ENCODE measurements around the gene SLC12A4. TPM values are rescaled to one million over a fixed set of nuclear protein-coding genes. Genes with fewer than 3 reads are reported as not detected.

SLC12A4 gene
- polyA plus RNA-seq, 1 donor (not counting 4 experiments of a cell fraction or from before 2014, with no cell fraction given), result 59.3 TPM

GRCh38 chr16:67935402-67936123, 32.9 kb downstream of the SLC12A4 start:
- Histone ChIP-seq H3K9ac (ENCODE audit: control insufficient read depth, extremely low read depth, insufficient read depth, low read length) (peak overlapping the region; percentile 92), H3K36me3 (ENCODE audit: control insufficient read depth in 2 of 2, extremely low read depth in 1 of 2, insufficient read depth in 2 of 2, low read length in 2 of 2) (peaks cover 7 to 18% of the 10 kb centered on the region in 2 experiments), H3K27me3 (ENCODE audit: control insufficient read depth, extremely low read depth, insufficient read depth, low read length) (no peaks in the 10 kb centered on the region), H3K9me1 (ENCODE audit: control insufficient read depth, extremely low read depth, insufficient read depth, low read length) (no peaks in the 10 kb centered on the region), H3K4me1 (ENCODE audit: control insufficient read depth, extremely low read depth, insufficient read depth, low read length) (peaks cover 27% of the 10 kb centered on the region), H3K4me3 (ENCODE audit: control insufficient read depth in 2 of 3, extremely low read depth in 1 of 3, insufficient read depth in 2 of 3, low read depth in 1 of 3, low read length in 3 of 3) (peak overlapping the region; percentile 89 to 95 (median 91)), H3K4me2 (ENCODE audit: control insufficient read depth, extremely low read depth, insufficient read depth, low read depth, low read length) (peak overlapping the region; percentile 63), H3K9me3 (ENCODE audit: control insufficient read depth, low read depth, low read length) (no peaks in the 10 kb centered on the region), H3K79me2 (ENCODE audit: control insufficient read depth, insufficient read depth, low read length) (peaks cover 10% of the 10 kb centered on the region), H2AFZ (ENCODE audit: control insufficient read depth, low read length) (peak overlapping the region; percentile 82), H3K27ac (ENCODE audit: control insufficient read depth, insufficient read depth, low read length) (peak overlapping the region; percentile 81), H4K20me1 (ENCODE audit: control insufficient read depth, extremely low read depth, insufficient read depth, low read length) (no peaks in the 10 kb centered on the region)
- dilution Hi-C loops (cut with MboI; ENCODE audit: extremely low pct_ligation_motif_present, low sequenced_read_pairs), result no loop called here
- FAIRE-seq (peak; percentile 83), DNase-seq (ENCODE audit: low read depth, low spot score) (peak; percentile 93)
- no peak for TF ChIP-seq EZH2 (IDR thresholded peaks at IDR 0.05; ENCODE audit: low read length)

GRCh38 chr16:67935101-67935401, 33.4 kb downstream of the SLC12A4 start:
- Histone ChIP-seq H3K4me2 (ENCODE audit: control insufficient read depth, extremely low read depth, insufficient read depth, low read depth, low read length) (peak overlapping the region; percentile 63), H3K4me1 (ENCODE audit: control insufficient read depth, extremely low read depth, insufficient read depth, low read length) (peaks cover 27% of the 10 kb centered on the region), H3K4me3 (ENCODE audit: control insufficient read depth in 2 of 3, extremely low read depth in 1 of 3, insufficient read depth in 2 of 3, low read depth in 1 of 3, low read length in 3 of 3) (peak overlapping the region; percentile 89 to 95 (median 91)), H4K20me1 (ENCODE audit: control insufficient read depth, extremely low read depth, insufficient read depth, low read length) (no peaks in the 10 kb centered on the region), H3K36me3 (ENCODE audit: control insufficient read depth in 2 of 2, extremely low read depth in 1 of 2, insufficient read depth in 2 of 2, low read length in 2 of 2) (peaks cover 7 to 15% of the 10 kb centered on the region in 2 experiments), H3K79me2 (ENCODE audit: control insufficient read depth, insufficient read depth, low read length) (peaks cover 7% of the 10 kb centered on the region), H2AFZ (ENCODE audit: control insufficient read depth, low read length) (peak overlapping the region; percentile 82), H3K9ac (ENCODE audit: control insufficient read depth, extremely low read depth, insufficient read depth, low read length) (peak overlapping the region; percentile 92), H3K9me1 (ENCODE audit: control insufficient read depth, extremely low read depth, insufficient read depth, low read length) (no peaks in the 10 kb centered on the region), H3K27me3 (ENCODE audit: control insufficient read depth, extremely low read depth, insufficient read depth, low read length) (no peaks in the 10 kb centered on the region), H3K27ac (ENCODE audit: control insufficient read depth, insufficient read depth, low read length) (peak overlapping the region; percentile 60), H3K9me3 (ENCODE audit: control insufficient read depth, low read depth, low read length) (no peaks in the 10 kb centered on the region)
- TF ChIP-seq, protein P1, sequence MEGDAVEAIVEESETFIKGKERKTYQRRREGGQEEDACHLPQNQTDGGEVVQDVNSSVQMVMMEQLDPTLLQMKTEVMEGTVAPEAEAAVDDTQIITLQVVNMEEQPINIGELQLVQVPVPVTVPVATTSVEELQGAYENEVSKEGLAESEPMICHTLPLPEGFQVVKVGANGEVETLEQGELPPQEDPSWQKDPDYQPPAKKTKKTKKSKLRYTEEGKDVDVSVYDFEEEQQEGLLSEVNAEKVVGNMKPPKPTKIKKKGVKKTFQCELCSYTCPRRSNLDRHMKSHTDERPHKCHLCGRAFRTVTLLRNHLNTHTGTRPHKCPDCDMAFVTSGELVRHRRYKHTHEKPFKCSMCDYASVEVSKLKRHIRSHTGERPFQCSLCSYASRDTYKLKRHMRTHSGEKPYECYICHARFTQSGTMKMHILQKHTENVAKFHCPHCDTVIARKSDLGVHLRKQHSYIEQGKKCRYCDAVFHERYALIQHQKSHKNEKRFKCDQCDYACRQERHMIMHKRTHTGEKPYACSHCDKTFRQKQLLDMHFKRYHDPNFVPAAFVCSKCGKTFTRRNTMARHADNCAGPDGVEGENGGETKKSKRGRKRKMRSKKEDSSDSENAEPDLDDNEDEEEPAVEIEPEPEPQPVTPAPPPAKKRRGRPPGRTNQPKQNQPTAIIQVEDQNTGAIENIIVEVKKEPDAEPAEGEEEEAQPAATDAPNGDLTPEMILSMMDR (optimal IDR thresholded peaks at IDR 0.05 in 1 of 3, IDR thresholded peaks at IDR 0.05 in 1 of 3, conservative IDR thresholded peaks at IDR 0.05 in 1 of 3; ENCODE audit: extremely low read depth in 1 of 3, insufficient read depth in 2 of 3, low read length in 3 of 3), result no peak
- no peak for TF ChIP-seq EZH2 (IDR thresholded peaks at IDR 0.05; ENCODE audit: low read length)
- no peak for DNase-seq (ENCODE audit: low read depth, low spot score)
- FAIRE-seq, result no peak
- dilution Hi-C loops (cut with MboI; ENCODE audit: extremely low pct_ligation_motif_present, low sequenced_read_pairs), result no loop called here

Data from keratinocyte (primary cell).